ENCODE data around the gene CHKA. TPM values are rescaled to one million over a fixed set of nuclear protein-coding genes. Genes with fewer than 3 reads are reported as not detected.

CHKA gene
- total RNA-seq, 4 donors from 2014 or later, result 7.8 to 21.4 (median 15.3) TPM

DNA sequence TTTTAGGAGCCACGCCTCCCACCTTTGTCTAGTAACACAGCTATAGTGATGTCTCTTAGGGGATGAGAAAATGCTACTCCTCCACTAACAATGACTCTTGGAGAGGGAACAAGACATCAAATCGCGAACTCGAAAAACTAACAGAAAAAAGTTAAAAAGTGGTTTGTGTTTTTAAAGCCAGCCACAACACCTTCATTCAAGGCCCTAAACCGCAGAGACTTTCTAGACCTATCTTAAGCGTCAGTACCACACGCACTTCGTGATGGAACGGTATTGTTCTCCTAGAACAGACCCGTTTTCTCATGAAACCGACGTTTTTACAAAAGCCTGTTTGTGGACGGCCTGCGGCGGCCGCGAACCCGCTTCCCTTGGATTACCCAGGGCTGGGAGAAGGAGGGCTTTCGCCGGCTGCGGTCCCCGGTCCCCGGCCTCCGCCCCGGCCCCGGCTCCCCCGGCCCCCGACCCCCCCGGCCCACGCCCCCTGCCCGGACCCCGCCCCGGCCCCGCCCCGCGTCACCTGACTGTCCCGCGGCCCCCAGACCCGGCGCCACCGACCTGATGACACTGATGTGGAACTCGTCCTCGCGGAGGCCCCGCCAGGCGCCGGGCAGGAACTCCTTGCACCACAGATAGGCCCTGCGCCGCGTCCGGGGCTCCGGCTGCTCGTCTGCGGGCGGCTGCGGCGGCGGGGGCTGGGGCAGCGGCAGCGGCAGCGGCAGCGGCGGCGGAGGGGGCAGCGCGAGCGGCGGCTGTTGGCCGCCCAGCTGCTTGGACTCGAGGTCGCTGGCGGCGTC, 718 bp downstream of the CHKA start:
- peak; percentile 85 to 88 for DNase-seq (ENCODE audit: low spot score in 2 of 2)
- H3K27me3 ChIP-seq, result no peaks in the 10 kb centered on the region
- peak overlapping the region; percentile 98 for H3K27ac ChIP-seq
- no peaks in the 10 kb centered on the region for H3K36me3 ChIP-seq
- peak overlapping the region; percentile 69 for H3K4me3 ChIP-seq
- 6% methylated on average over 22 of the region's 73 CpGs for WGBS
- TF ChIP-seq POLR2A (IDR thresholded peaks at IDR 0.05), result no peak
- TF ChIP-seq POLR2AphosphoS5 (IDR thresholded peaks at IDR 0.05), result no peak
- TF ChIP-seq, protein P1, sequence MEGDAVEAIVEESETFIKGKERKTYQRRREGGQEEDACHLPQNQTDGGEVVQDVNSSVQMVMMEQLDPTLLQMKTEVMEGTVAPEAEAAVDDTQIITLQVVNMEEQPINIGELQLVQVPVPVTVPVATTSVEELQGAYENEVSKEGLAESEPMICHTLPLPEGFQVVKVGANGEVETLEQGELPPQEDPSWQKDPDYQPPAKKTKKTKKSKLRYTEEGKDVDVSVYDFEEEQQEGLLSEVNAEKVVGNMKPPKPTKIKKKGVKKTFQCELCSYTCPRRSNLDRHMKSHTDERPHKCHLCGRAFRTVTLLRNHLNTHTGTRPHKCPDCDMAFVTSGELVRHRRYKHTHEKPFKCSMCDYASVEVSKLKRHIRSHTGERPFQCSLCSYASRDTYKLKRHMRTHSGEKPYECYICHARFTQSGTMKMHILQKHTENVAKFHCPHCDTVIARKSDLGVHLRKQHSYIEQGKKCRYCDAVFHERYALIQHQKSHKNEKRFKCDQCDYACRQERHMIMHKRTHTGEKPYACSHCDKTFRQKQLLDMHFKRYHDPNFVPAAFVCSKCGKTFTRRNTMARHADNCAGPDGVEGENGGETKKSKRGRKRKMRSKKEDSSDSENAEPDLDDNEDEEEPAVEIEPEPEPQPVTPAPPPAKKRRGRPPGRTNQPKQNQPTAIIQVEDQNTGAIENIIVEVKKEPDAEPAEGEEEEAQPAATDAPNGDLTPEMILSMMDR (IDR thresholded peaks at IDR 0.05), result no peak
- TF ChIP-seq EP300 (IDR thresholded peaks at IDR 0.05), result no peak
- H3K9me3 ChIP-seq, result no peaks in the 10 kb centered on the region
- H3K4me1 ChIP-seq, result peaks cover 35% of the 10 kb centered on the region

DNA sequence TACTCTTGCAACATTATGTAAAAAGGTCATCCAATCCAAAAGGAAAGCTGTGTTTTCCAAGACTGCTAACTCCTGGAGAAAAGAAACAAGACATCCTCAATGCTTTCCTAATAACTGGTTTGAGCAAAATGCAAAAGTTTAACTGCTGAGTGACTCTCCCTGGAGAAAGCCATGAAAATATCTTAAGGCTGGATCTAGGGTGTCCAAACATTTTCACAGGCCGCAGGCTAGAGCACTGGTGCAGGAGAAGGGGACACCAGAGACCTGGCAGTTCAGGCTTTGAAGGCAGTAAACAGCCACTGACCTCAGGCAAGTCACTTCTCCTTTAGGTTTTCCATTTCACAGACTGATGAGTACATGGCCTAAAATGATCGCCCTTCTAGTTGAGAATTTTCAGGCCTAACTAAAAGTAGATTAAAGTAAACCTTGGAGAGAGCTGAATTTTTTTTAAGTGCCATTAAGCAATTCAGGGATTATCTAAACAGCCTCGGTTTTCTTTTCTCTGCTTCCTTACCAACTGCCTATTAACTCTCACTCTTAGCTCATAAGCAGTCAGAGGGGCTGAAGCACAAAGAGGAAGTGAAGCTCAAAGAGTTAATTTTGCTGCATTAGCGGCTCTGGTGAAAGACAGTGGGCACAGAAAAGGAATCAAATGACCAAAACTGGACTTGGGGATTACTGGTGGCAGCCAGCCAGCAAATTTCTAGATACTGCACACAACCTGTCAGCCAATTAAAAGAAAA, 2.3 kb downstream of the CHKA start:
- no peaks in the 10 kb centered on the region for H3K36me3 ChIP-seq
- peak overlapping the region; percentile 69 for H3K4me3 ChIP-seq
- WGBS, result 66% methylated on average over 4 of the region's 4 CpGs
- H3K27me3 ChIP-seq, result no peaks in the 10 kb centered on the region
- H3K27ac ChIP-seq, result peak overlapping the region; percentile 40
- TF ChIP-seq EP300 (IDR thresholded peaks at IDR 0.05), result no peak
- TF ChIP-seq POLR2AphosphoS5 (IDR thresholded peaks at IDR 0.05), result no peak
- TF ChIP-seq POLR2A (IDR thresholded peaks at IDR 0.05), result no peak
- TF ChIP-seq, protein P1 (IDR thresholded peaks at IDR 0.05), result no peak
- H3K9me3 ChIP-seq, result no peaks in the 10 kb centered on the region
- DNase-seq (ENCODE audit: low spot score in 2 of 2), result peak in 1 of 2 donors; percentile 63
- peaks cover 40% of the 10 kb centered on the region for H3K4me1 ChIP-seq

GRCh38 chr11:68117853-68118470, 3.2 kb downstream of the CHKA start:
- TF ChIP-seq POLR2A (IDR thresholded peaks at IDR 0.05) (no peak), EP300 (IDR thresholded peaks at IDR 0.05) (no peak), POLR2AphosphoS5 (IDR thresholded peaks at IDR 0.05) (no peak)
- TF ChIP-seq, protein P1 (IDR thresholded peaks at IDR 0.05), result no peak
- H3K4me1 ChIP-seq, result peaks cover 40% of the 10 kb centered on the region
- DNase-seq (ENCODE audit: low spot score in 2 of 2), result peak in 1 of 2 donors; percentile 67
- no peak overlapping the region for H3K4me3 ChIP-seq
- H3K36me3 ChIP-seq, result no peaks in the 10 kb centered on the region
- H3K9me3 ChIP-seq, result no peaks in the 10 kb centered on the region
- 92% methylated on average over 11 of the region's 11 CpGs for WGBS
- no peaks in the 10 kb centered on the region for H3K27me3 ChIP-seq
- peak overlapping the region; percentile 40 for H3K27ac ChIP-seq

DNA sequence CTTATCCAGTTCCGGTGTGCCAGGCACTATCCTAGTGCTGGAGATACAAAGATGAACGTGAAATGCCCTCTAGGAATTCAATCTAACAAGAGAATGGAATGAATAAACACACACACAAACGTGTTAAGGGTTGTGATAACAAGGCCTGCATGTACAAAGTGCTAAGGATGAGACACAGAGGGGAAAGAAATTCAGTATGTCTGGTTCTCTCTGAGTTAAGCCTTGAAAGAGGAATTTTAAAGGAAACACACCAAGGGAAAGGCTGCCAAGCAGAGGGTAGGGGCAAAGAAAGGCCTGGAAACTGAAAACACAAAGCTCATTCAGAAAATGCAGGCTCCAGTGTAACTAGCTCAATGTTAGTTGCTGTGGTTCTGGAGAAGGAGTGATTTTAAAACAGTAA, 4.2 kb downstream of the CHKA start:
- TF ChIP-seq POLR2A (IDR thresholded peaks at IDR 0.05) (no peak), POLR2AphosphoS5 (IDR thresholded peaks at IDR 0.05) (no peak), EP300 (IDR thresholded peaks at IDR 0.05) (no peak)
- TF ChIP-seq, protein P1 (IDR thresholded peaks at IDR 0.05), result no peak
- Histone ChIP-seq H3K9me3 (no peaks in the 10 kb centered on the region), H3K27ac (no peak overlapping the region), H3K4me1 (peaks cover 36% of the 10 kb centered on the region), H3K36me3 (no peaks in the 10 kb centered on the region), H3K4me3 (no peak overlapping the region), H3K27me3 (no peaks in the 10 kb centered on the region)
- DNase-seq (ENCODE audit: low spot score in 2 of 2), result no peak
- WGBS, result 80% methylated on average over 3 of the region's 3 CpGs

GRCh38 chr11:68116126-68116525, 5.1 kb downstream of the CHKA start:
- no peak overlapping the region for H3K4me3 ChIP-seq
- TF ChIP-seq, protein P1 (IDR thresholded peaks at IDR 0.05), result no peak
- TF ChIP-seq POLR2A (IDR thresholded peaks at IDR 0.05), result no peak
- TF ChIP-seq EP300 (IDR thresholded peaks at IDR 0.05), result no peak
- TF ChIP-seq POLR2AphosphoS5 (IDR thresholded peaks at IDR 0.05), result no peak
- no peaks in the 10 kb centered on the region for H3K36me3 ChIP-seq
- DNase-seq (ENCODE audit: low spot score in 2 of 2), result no peak
- peaks cover 30% of the 10 kb centered on the region for H3K4me1 ChIP-seq
- no peaks in the 10 kb centered on the region for H3K9me3 ChIP-seq
- 87% methylated on average over 7 of the region's 7 CpGs for WGBS
- H3K27me3 ChIP-seq, result no peaks in the 10 kb centered on the region
- H3K27ac ChIP-seq, result no peak overlapping the region

Data from suprapubic skin (tissue), 4 donors.